GM10248 (cell line): Measurements from ENCODE around the gene POLE3.
"Not testable (repeated sequence)": the region's sequence is repeated elsewhere in the genome, so short reads cannot be mapped to it uniquely, and the experiment has no call there.

Source experiments
- CTCF ChIA-PET: fragments of 300-600 bp; sonication (Branson Sonifier 250); formaldehyde crosslinking; extraction: SDS; loops from one replicate; lab custom pipeline; 2021; ENCODE audit warnings: antibody characterized with exemption; lab: Yijun Ruan, JAX
- POLR2A ChIA-PET: fragments of 350-650 bp; sonication (Branson Sonifier 250); formaldehyde crosslinking; extraction: SDS; loops from one replicate; lab custom pipeline; 2020; ENCODE audit warnings: antibody characterized with exemption; lab: Yijun Ruan, JAX
- DNase-seq: peaks from one replicate; pipeline ENCODE4 v3.0.0; 2012; ENCODE audit errors: extremely low spot score
- CTCF ChIP-seq: IDR thresholded peaks from 2 replicates; pipeline ENCODE4 v1.5.1; 2012; ENCODE audit warnings: mild to moderate bottlenecking, low read depth; ENCODE audit errors: extremely low read depth, missing control alignments, control extremely low read depth

POLE3 gene

GRCh38 chr9:113380869-113381378 lies 29.6 kb downstream of the POLE3 start:
- POLR2A ChIA-PET, result no interaction called here

GRCh38 chr9:113379829-113380210 lies 30.7 kb downstream of the POLE3 start:
- POLR2A ChIA-PET, DNase-seq: not testable (repeated sequence)
- CTCF ChIA-PET, result interaction anchor here (0.7 kb wide), 1 partner anchor 21 kb away, joined by 3 read pairs; the partner anchor contains the start of gene ALAD

More at GRCh38 chr9:113380869-113381378, 29.6 kb downstream of the POLE3 start:
- CTCF ChIA-PET, result no interaction called here
- no peak for TF ChIP-seq CTCF
- DNase-seq, result peak; percentile 73

GRCh38 chr9:113379094-113379828 lies 31.2 kb downstream of the POLE3 start:
- DNase-seq, CTCF ChIA-PET, POLR2A ChIA-PET: not testable (repeated sequence)

GRCh38 chr9:113376634-113377567 lies 33.6 kb downstream of the POLE3 start, which contains the start of gene HDHD3:
TSS of gene HDHD3 (minus strand) at chr9:113376986. CDS start at chr9:113374354, 2,632 bp downstream.
- ChIA-PET CTCF (interaction anchor here (1.8 kb wide), 1 partner anchor 31 kb away, joined by 5 read pairs; no protein-coding TSS in a partner anchor), POLR2A (interaction anchor here (0.5 to 0.7 kb wide), 2 partner anchors 14 to 32 kb away, joined by 3 to 11 read pairs; no protein-coding TSS in a partner anchor)
- peak; percentile 94 for DNase-seq
- TF ChIP-seq CTCF, result no peak

DNA sequence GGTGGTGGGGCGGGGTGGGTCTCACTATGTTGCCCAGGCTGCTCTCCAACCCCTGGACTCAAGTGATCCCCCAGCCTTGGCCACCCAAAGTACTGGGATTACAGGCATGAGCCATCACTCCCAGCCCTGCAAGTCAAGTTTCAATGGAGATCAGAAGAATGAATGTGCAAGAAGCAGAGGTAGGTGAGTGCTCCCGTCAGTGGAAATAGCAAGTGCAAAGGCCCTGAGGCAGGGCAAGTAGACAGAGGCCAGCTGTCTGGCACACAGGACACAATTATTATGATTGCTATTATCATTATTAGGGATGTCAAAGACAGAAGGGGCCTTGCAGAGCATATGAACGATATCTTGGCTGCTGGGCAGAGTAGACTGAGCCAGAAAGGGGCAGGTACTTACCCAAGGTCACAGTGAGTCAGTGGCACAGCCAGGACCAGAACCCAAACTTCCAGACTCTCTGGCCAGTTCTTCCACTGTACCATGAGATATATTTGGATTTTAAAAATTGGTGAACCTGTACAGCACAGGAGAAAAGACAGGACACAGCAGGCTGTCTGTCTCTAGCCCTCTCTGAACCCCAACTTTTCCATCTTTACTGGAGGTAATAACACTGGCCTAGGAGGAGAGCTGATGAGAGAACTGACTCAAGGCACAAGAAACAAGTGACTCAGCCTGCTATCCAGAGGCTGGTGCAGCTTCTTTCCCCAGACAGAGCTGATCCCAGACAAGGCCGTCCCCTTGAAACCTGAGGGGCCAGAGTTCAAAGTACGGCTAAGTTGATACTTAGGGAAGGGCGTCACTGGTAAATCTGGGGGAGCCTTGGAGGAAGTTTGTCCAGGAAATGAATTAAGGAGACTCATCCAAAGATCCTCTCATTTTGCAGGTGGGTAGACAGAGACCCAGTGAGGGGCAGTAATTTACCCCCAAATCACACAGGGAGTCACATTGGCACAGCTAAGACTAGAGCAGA lies 35.1 kb downstream of the POLE3 start:
- no peak for DNase-seq
- POLR2A ChIA-PET, result no interaction called here
- CTCF ChIA-PET, result interaction anchor here (0.9 to 1.8 kb wide), 5 partner anchors 14 to 33 kb away, joined by 3 to 6 read pairs (median 3); partner anchors contain the start of genes ALAD and BSPRY
- TF ChIP-seq CTCF, result no peak

DNA sequence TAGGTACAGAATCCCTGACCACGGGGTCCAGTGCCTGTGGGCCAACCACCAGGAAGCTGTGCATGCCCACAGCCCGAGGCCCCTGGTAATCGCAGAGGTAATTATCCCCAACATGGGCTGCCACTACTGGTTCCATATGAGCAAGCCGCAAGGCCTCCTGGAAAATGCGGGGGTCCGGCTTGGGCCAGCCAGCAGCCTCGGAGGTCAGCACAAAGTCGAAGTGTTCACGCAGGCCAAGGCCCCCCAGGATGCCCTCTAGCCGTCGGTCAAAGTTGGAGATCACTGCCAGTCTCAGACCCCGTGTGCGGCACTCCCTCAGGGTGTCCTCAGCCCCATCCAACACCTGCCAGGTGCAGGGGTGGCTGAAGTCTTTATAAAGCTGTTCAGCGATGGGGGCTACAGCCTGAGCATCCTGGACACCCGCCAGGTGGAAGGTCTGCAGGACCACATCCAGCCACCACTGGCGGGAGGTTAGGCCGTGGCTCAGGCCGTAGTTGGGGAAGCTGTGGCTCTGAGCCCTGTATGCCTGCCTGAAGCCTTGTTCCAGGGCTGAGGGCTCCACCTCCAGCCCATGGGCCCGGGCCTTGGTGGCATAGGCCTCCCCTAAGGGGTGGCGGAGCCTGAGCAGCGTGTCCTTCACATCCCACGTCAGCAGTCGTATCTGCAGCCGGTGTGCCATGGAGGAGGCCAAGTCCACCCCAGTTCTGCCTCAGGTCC lies 36.6 kb downstream of the POLE3 start:
- TF ChIP-seq CTCF, result no peak
- CTCF ChIA-PET, result interaction anchor here (1.0 to 2.5 kb wide), 5 partner anchors 9 to 32 kb away, joined by 3 to 7 read pairs (median 3); no protein-coding TSS in a partner anchor

More for the DNA sequence above, 36.6 kb downstream of the POLE3 start:
- no peak for DNase-seq
- POLR2A ChIA-PET, result no interaction called here
